Effector memory CD8-positive, alpha-beta T cell (primary cell): Measurements from ENCODE around the gene PHF19.
A peak's percentile ranks its signal among the peaks of the same experiment; 100 is the strongest.

Source experiments
- ATAC-seq: fragments of 150-1000 bp; cut with Tn5 transposase; replicated peaks from 2 replicates; pipeline ENCODE4 v1.10.0; 2021; ENCODE audit warnings: mild to moderate bottlenecking, moderate library complexity
- DNase-seq, 3 experiments: peaks; one replicate each; pipeline ENCODE4 v3.0.0; 2021
- H3K27ac Mint-ChIP-seq, 2 donors: one replicate each; pipeline ENCODE4 v1.8.0; 2022; ENCODE audit warnings: mild to moderate bottlenecking in 2 of 2, mixed read lengths in 2 of 2, moderate library complexity in 2 of 2
- H3K27me3 Mint-ChIP-seq, 2 donors: one replicate each; pipeline ENCODE4 v1.8.0; 2022; ENCODE audit warnings: mixed read lengths in 2 of 2
- H3K36me3 Mint-ChIP-seq: one replicate; pipeline ENCODE4 v1.8.0; 2022; ENCODE audit warnings: mild to moderate bottlenecking, moderate library complexity, mixed read lengths; ENCODE audit not compliant: insufficient read depth
- H3K4me1 Mint-ChIP-seq, 2 donors: one replicate each; pipeline ENCODE4 v1.8.0; 2022; ENCODE audit warnings: low read depth in 2 of 2, mixed read lengths in 2 of 2
- H3K4me3 Mint-ChIP-seq, 2 donors: one replicate each; pipeline ENCODE4 v1.8.0; 2022; ENCODE audit warnings: mild to moderate bottlenecking in 2 of 2, mixed read lengths in 2 of 2, moderate library complexity in 2 of 2
- H3K9me3 Mint-ChIP-seq, 2 donors: one replicate each; pipeline ENCODE4 v1.8.0; 2022; ENCODE audit warnings: mixed read lengths in 2 of 2

The PHF19 gene

GRCh38 chr9:120856700-120857099 is 20.3 kb downstream of the PHF19 start:
- DNase-seq (no peak), ATAC-seq (no peak)
- H3K36me3 Mint-ChIP-seq, result peaks cover 53% of the 10 kb centered on the region
- H3K27me3 Mint-ChIP-seq, result no peaks in the 10 kb centered on the region
- H3K27ac Mint-ChIP-seq, result peak overlapping the region; percentile 64 to 71
- H3K9me3 Mint-ChIP-seq, result no peaks in the 10 kb centered on the region
- peaks cover 0 to 9% of the 10 kb centered on the region in 2 donors for H3K4me1 Mint-ChIP-seq
- no peak overlapping the region for H3K4me3 Mint-ChIP-seq

- Mint-ChIP-seq H3K4me1 (peaks cover 0 to 12% of the 10 kb centered on the region in 2 donors), H3K9me3 (no peaks in the 10 kb centered on the region), H3K36me3 (peaks cover 56% of the 10 kb centered on the region), H3K27ac (peak overlapping the region; percentile 64 to 72), H3K4me3 (no peak overlapping the region), H3K27me3 (no peaks in the 10 kb centered on the region)
- DNase-seq (no peak), ATAC-seq (no peak)
Observed at GRCh38 chr9:120855827-120856670, 20.9 kb downstream of the PHF19 start.

GRCh38 chr9:120854596-120855327 is 22.2 kb downstream of the PHF19 start:
- Mint-ChIP-seq H3K27ac (peak overlapping the region; percentile 64 to 72), H3K36me3 (peaks cover 61% of the 10 kb centered on the region), H3K27me3 (no peaks in the 10 kb centered on the region)

GRCh38 chr9:120853198-120853597 is 23.8 kb downstream of the PHF19 start:
- no peaks in the 10 kb centered on the region for H3K9me3 Mint-ChIP-seq
- H3K4me1 Mint-ChIP-seq, result peaks cover 6 to 21% of the 10 kb centered on the region in 2 donors
- H3K36me3 Mint-ChIP-seq, result peaks cover 63% of the 10 kb centered on the region
- DNase-seq (no peak), ATAC-seq (no peak)
- H3K4me3 Mint-ChIP-seq, result no peak overlapping the region
- H3K27ac Mint-ChIP-seq, result peak overlapping the region; percentile 64 to 80
- no peaks in the 10 kb centered on the region for H3K27me3 Mint-ChIP-seq

More at GRCh38 chr9:120854596-120855327, 22.2 kb downstream of the PHF19 start:
- no peak for DNase-seq
- H3K4me3 Mint-ChIP-seq, result no peak overlapping the region
- ATAC-seq, result no peak
- peaks cover 0 to 18% of the 10 kb centered on the region in 2 donors for H3K4me1 Mint-ChIP-seq
- no peaks in the 10 kb centered on the region for H3K9me3 Mint-ChIP-seq

GRCh38 chr9:120852240-120853010 is 24.6 kb downstream of the PHF19 start:
- H3K27ac Mint-ChIP-seq, result peak overlapping the region; percentile 56 to 80
- H3K36me3 Mint-ChIP-seq, result peaks cover 56% of the 10 kb centered on the region
- ATAC-seq (no peak), DNase-seq (no peak)
- no peaks in the 10 kb centered on the region for H3K9me3 Mint-ChIP-seq
- H3K4me1 Mint-ChIP-seq, result peaks cover 11 to 25% of the 10 kb centered on the region in 2 donors
- H3K27me3 Mint-ChIP-seq, result no peaks in the 10 kb centered on the region
- no peak overlapping the region for H3K4me3 Mint-ChIP-seq

GRCh38 chr9:120851449-120851848 is 25.5 kb downstream of the PHF19 start:
- Mint-ChIP-seq H3K4me1 (peaks cover 13 to 29% of the 10 kb centered on the region in 2 donors), H3K27me3 (no peaks in the 10 kb centered on the region), H3K4me3 (no peak overlapping the region), H3K9me3 (no peaks in the 10 kb centered on the region), H3K27ac (peak overlapping the region; percentile 49 to 56), H3K36me3 (peaks cover 52% of the 10 kb centered on the region)
- ATAC-seq (no peak), DNase-seq (no peak)

GRCh38 chr9:120850315-120850714 is 26.7 kb downstream of the PHF19 start:
- Mint-ChIP-seq H3K9me3 (no peaks in the 10 kb centered on the region), H3K4me3 (no peak overlapping the region), H3K27me3 (no peaks in the 10 kb centered on the region), H3K27ac (peak overlapping the region; percentile 54 to 56), H3K4me1 (peaks cover 25 to 33% of the 10 kb centered on the region in 2 donors), H3K36me3 (peaks cover 52% of the 10 kb centered on the region)
- ATAC-seq (no peak), DNase-seq (no peak)

- Mint-ChIP-seq H3K27me3 (no peaks in the 10 kb centered on the region), H3K36me3 (peaks cover 69% of the 10 kb centered on the region), H3K4me3 (peak overlapping the region in 1 of 2 donors; percentile 19), H3K9me3 (no peaks in the 10 kb centered on the region), H3K27ac (peak overlapping the region; percentile 13 to 99), H3K4me1 (peaks cover 47 to 54% of the 10 kb centered on the region in 2 donors)
- no peak for ATAC-seq
- no peak for DNase-seq
Observed at GRCh38 chr9:120846906-120847305, 30.1 kb downstream of the PHF19 start.

- ATAC-seq, result no peak
- DNase-seq, result no peak
- no peak overlapping the region for H3K4me3 Mint-ChIP-seq
- peaks cover 53 to 57% of the 10 kb centered on the region in 2 donors for H3K4me1 Mint-ChIP-seq
- no peaks in the 10 kb centered on the region for H3K9me3 Mint-ChIP-seq
- H3K36me3 Mint-ChIP-seq, result peaks cover 71% of the 10 kb centered on the region
- H3K27ac Mint-ChIP-seq, result peak overlapping the region; percentile 30 to 99
- H3K27me3 Mint-ChIP-seq, result no peaks in the 10 kb centered on the region
Observed at GRCh38 chr9:120846251-120846889, 30.6 kb downstream of the PHF19 start.

GRCh38 chr9:120845255-120845654 is 31.7 kb downstream of the PHF19 start:
- ATAC-seq, result no peak

GRCh38 chr9:120842685-120843485 is 34.1 kb downstream of the PHF19 start, which contains the start of gene PSMD5:
PSMD5 (minus strand) TSS chr9:120842922; CDS start chr9:120842909, 13 bp downstream.
- ATAC-seq (peak; percentile 95), DNase-seq (peak; percentile 95 to 97 (median 96))
- Mint-ChIP-seq H3K9me3 (no peaks in the 10 kb centered on the region), H3K27ac (peak within 1 kb of the TSS; percentile 99), H3K36me3 (peaks cover 57% of the 10 kb centered on the region), H3K27me3 (no peaks in the 10 kb centered on the region), H3K4me1 (peaks cover 52 to 59% of the 10 kb centered on the region in 2 donors), H3K4me3 (peak within 1 kb of the TSS; percentile 99 to 100)

More at GRCh38 chr9:120845255-120845654, 31.7 kb downstream of the PHF19 start:
- Mint-ChIP-seq H3K27me3 (no peaks in the 10 kb centered on the region), H3K9me3 (no peaks in the 10 kb centered on the region), H3K36me3 (peaks cover 71% of the 10 kb centered on the region), H3K4me1 (peaks cover 48 to 56% of the 10 kb centered on the region in 2 donors), H3K4me3 (peak overlapping the region; percentile 99 to 100), H3K27ac (peak overlapping the region; percentile 99)
- no peak for DNase-seq
